ENCODE results near the gene WDR12.
A peak's percentile ranks its signal among the peaks of the same experiment; 100 is the strongest.
"Not testable (repeated sequence)": the region's sequence is repeated elsewhere in the genome, so short reads cannot be mapped to it uniquely, and the experiment has no call there.

Gene WDR12

DNA sequence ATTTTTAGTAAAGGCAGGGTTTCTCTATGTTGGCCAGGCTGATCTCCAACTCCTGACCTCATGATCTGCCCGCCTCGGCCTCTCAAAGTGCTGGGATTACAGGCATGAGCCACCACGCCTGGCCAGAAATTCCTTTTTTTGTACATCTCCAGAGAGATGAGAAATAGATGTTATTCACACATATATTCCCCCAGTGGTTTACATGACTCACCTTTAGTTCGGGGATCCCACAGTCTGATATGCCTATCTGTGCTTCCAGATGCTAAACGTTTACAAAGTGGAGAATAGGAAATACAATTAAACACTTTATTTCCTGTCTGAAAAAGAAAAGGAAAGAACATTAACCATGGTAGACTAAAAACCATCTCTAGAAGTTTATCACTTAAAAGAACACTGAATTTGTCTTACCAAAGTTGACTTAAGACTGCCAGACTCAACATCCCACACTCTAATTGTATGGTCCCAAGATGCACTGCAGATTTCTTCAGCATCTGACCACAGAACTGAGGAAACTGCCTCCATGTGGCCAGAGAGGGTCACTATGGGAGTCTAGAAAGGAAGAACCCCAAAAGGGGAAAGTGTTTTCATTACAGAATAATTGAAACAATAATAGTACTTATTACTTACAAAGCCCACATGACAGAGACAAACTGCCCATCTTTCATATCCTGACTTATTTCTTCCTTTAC, 27.3 kb downstream of the WDR12 start:
- no peak for DNase-seq

- no peak for DNase-seq
Measured at GRCh38 chr2:202881570-202881969, 29.9 kb downstream of the WDR12 start.

- DNase-seq: no peak
Measured at GRCh38 chr2:202877699-202878098, 33.8 kb downstream of the WDR12 start.

GRCh38 chr2:202871300-202872141, 40.0 kb downstream of the WDR12 start, which contains the start of gene ICA1L:
TSS of gene ICA1L (minus strand) at chr2:202871766. CDS start at chr2:202829009, 42,757 bp downstream.
- peak; percentile 67 to 91 for DNase-seq

GRCh38 chr2:202870431-202871299, 40.8 kb downstream of the WDR12 start:
- DNase-seq: peak; percentile 94 to 96

GRCh38 chr2:202861987-202862386, 49.5 kb downstream of the WDR12 start:
- no peak for DNase-seq

GRCh38 chr2:202858601-202859000, 52.9 kb downstream of the WDR12 start:
- no peak for DNase-seq

DNA sequence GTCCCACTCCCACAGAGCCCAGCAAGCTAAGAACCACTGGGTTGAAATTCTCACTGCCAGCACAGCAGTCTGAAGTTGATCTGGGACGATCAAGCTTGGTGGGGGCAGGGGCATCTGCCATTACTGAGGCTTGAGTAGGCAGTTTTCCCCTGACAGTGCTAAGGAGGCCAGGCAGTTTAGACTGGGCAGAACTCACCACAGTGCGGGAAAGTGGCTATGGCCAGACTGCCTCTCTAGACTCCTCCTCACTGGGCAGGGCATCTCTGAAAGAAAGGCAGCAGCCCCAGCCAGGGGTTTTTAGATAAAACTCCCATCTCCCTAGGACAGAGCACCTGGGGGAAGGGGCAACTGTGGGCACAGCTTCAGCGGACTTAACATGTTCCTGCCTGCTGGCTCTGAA, 62.1 kb downstream of the WDR12 start:
- DNase-seq: not testable (repeated sequence)

- no peak for DNase-seq
Measured at GRCh38 chr2:202848813-202849212, 62.7 kb downstream of the WDR12 start.

GRCh38 chr2:202847693-202848524, 63.6 kb downstream of the WDR12 start:
- DNase-seq: no peak

- no peak for DNase-seq
Measured at GRCh38 chr2:202844656-202845055, 66.8 kb downstream of the WDR12 start.

DNA sequence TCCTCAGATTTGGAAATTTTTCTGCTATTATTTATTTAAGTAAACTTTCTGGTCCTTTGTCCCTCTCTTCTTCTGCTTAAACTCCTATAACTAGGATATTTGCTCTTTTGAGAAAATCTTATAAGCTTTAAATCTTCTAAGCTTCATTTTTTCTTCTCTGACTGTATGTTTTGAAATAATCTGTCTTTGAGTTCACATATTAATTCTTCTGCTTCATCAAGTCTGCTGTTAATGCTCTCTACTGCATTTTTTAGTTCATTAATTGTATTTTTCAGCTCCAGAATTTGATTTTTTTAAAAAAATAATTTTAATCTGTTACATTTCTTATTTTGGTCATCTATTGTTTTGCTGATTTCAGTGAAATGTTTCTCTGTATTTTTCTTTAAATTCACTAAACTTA, 68.8 kb downstream of the WDR12 start:
- no peak for DNase-seq

DNA sequence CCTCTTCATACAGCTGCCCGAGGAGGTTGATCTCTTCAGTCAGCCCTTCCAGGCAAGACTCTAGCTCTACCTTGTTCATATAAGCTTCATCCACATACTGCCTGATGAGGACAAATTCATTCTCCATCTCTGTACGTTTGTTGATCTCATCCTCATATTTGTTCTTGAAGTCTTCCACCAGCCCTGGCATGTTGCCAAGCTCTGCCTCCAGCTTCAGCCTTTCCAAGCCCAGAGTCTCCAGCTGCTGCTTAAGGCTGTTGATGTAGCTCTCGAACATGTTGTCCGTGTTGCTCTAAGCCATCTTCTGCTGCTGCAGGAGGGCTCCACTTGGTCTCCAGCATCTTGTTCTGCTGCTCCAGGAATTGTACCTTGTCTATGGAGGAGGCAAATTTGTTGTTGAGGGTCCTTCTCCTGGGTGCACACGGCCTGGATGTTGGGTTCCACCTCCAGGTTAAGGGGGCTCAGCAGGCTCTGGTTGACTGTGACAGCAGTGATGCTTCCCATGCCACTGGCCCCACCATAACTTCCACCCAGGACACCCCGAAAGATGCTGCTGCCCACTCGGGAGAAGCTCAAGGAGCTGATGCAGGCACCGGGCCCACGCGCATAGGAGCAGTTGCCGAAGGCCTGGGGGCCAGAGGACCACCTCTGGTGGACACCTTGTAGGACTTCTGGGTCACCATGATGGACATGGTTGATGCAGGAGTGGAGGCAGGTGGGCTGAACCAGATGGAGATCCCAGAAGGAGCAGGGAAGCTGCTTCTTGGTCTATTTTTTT, 70.2 kb downstream of the WDR12 start:
- no peak for DNase-seq

DNA sequence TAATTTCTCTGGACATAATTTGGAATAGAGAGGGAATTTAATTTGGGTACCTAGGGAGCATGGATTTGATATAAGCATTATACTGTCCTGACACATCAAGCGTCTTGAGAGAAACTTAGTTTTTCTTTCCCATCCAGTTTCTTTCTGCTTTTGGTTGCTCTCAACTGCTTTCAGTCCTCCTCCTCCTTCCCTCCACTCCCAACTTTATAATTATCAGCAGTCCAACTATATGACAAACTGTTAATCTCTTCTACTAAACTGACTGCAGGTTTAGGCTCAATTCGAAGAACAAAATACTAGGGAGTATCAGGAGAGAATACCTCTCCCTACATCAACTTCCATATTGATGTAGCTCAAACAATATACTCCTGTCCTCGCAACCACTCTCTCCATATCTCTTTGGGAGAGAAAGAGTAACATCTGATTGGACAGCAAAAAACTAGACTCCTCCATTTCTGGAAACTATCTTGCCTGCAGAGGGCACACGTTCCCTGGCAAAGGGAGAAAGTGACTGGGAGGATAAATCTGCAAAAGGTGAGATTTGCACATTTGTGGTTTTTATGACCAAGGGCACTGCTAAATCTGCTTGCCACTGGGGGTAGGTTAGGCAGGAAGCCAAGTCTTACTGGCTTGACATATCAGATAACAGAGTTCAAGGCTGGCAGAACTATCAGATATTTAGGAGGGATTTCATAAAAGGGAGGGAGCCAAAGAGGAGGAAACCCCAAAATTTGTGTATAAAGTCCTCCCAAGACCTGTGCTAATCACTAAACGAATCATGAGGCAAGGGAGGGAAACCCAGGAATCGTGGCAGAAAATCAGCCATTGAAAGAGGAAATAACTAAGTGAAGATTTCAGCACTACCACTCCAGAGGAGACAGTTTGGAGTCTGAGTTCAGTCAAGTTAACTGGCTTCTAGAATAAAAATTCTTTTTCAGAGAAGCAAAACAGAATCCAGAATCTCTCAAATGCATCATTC, 79.9 kb downstream of the WDR12 start:
- peak; percentile 15 to 65 for DNase-seq

GRCh38 chr2:202824901-202825300, 86.6 kb downstream of the WDR12 start:
- no peak for DNase-seq
